Breast epithelium (tissue), 4 donors: ENCODE results near the gene AK9. TPM values are rescaled to one million over a fixed set of nuclear protein-coding genes. Genes with fewer than 3 reads are reported as not detected.

Source experiments
- DNase-seq, 2 donors: peaks; one replicate each; pipeline ENCODE4 v3.0.0-alpha.2; 2019; ENCODE audit warnings: low spot score in 2 of 2
- H3K27ac ChIP-seq, 2 donors: fragments of 200-600 bp; sonication (generic) in 1 of 2; one replicate each; pipeline ENCODE4 v1.5.1; 2016 to 2019; ENCODE audit warnings: mild to moderate bottlenecking in 1 of 2
- H3K27me3 ChIP-seq, 2 donors: fragments of 200-600 bp; sonication (generic) in 1 of 2; one replicate each; pipeline versions ENCODE4 v1.5.1 to v1.6.0; 2017 to 2019; ENCODE audit warnings: control low read depth in 1 of 2, mild to moderate bottlenecking in 1 of 2
- H3K36me3 ChIP-seq: fragments of 200-600 bp; one replicate; pipeline ENCODE4 v1.5.1; 2019
- H3K4me1 ChIP-seq, 2 donors: fragments of 200-600 bp; sonication (generic); one replicate each; pipeline ENCODE4 v1.5.1; 2016 to 2019; ENCODE audit warnings: control low read depth in 1 of 2
- H3K4me3 ChIP-seq, 3 donors: fragments of 200-600 bp; sonication (generic); 1 replicate in 2 of 3; 2 replicates in 1 of 3; pipeline ENCODE4 v1.5.1; 2016 to 2019; ENCODE audit warnings: mild to moderate bottlenecking in 3 of 3, moderate library complexity in 2 of 3
- H3K9me3 ChIP-seq, 2 donors: fragments of 200-600 bp; sonication (generic) in 1 of 2; one replicate each; pipeline ENCODE4 v1.5.1; 2016 to 2019; ENCODE audit warnings: control low read depth in 1 of 2
- POLR2A ChIP-seq: fragments of 450-650 bp; IDR thresholded peaks from one replicate; pipeline ENCODE4 v1.6.1; 2016; ENCODE audit warnings: antibody characterized with exemption, mild to moderate bottlenecking, moderate library complexity
- POLR2AphosphoS5 ChIP-seq, 3 donors: sonication (generic); formaldehyde crosslinking; IDR thresholded peaks; one replicate each; pipeline ENCODE4 v1.6.1; 2017; ENCODE audit warnings: antibody characterized with exemption in 3 of 3
- intact Hi-C: fragments of 100-400 bp; cut with DNase I; formaldehyde crosslinking; loops from one replicate; pipeline ENCODE4 v1.15.1; 2023; ENCODE audit warnings: low total_unique reads
- total RNA-seq, 3 donors: library from RNA; depleted of rRNA; stranded (reverse); fragments of >200 nt; gene quantifications; one replicate each; pipeline ENCODE4 v1.1.0, GENCODE V29; 2016
- TF ChIP-seq, protein P1 (sequence below), 3 donors: fragments of 450-650 bp; IDR thresholded peaks; one replicate each; pipeline ENCODE4 v1.5.1; 2016 to 2017; ENCODE audit warnings: antibody characterized with exemption in 3 of 3, mild to moderate bottlenecking in 3 of 3, moderate library complexity in 3 of 3

Gene AK9
- total RNA-seq, 3 donors from 2014 or later, result 8.8 to 23.9 (median 20.0) TPM

DNA sequence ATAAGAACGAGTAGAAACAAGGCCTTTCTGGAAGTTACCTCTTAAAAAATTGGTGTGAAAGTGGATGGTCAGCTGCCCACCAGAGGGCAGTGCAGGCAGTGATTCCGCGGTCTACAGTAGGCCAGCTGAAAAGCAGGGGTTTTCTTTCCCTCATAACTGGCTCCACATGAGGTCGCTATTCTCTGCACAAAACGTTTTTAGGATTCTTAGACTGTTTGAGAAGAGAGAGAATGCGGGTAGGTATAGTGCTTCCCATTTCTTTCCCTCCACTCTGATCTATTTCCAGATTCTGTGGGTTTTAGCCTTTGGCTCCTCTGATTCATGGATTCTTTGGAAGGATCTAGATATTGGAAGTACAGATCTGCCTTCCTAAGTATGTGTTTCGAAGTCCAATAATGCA lies 14.3 kb upstream of the AK9 start:
- intact Hi-C loops, result no loop called here
- H3K36me3 ChIP-seq, result no peaks in the 10 kb centered on the region
- H3K4me3 ChIP-seq, result no peak overlapping the region
- peak in 1 of 3 donors; percentile 29 for TF ChIP-seq POLR2AphosphoS5 (IDR thresholded peaks at IDR 0.05)
- no peak for TF ChIP-seq POLR2A
- TF ChIP-seq, protein P1, sequence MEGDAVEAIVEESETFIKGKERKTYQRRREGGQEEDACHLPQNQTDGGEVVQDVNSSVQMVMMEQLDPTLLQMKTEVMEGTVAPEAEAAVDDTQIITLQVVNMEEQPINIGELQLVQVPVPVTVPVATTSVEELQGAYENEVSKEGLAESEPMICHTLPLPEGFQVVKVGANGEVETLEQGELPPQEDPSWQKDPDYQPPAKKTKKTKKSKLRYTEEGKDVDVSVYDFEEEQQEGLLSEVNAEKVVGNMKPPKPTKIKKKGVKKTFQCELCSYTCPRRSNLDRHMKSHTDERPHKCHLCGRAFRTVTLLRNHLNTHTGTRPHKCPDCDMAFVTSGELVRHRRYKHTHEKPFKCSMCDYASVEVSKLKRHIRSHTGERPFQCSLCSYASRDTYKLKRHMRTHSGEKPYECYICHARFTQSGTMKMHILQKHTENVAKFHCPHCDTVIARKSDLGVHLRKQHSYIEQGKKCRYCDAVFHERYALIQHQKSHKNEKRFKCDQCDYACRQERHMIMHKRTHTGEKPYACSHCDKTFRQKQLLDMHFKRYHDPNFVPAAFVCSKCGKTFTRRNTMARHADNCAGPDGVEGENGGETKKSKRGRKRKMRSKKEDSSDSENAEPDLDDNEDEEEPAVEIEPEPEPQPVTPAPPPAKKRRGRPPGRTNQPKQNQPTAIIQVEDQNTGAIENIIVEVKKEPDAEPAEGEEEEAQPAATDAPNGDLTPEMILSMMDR (IDR thresholded peaks at IDR 0.05), result peak; percentile 73 to 99 (median 97)
- DNase-seq, result peak; percentile 63 to 75
- H3K9me3 ChIP-seq, result peaks cover 0 to 5% of the 10 kb centered on the region in 2 donors
- no peaks in the 10 kb centered on the region for H3K4me1 ChIP-seq
- H3K27me3 ChIP-seq, result no peaks in the 10 kb centered on the region
- no peak overlapping the region for H3K27ac ChIP-seq

DNA sequence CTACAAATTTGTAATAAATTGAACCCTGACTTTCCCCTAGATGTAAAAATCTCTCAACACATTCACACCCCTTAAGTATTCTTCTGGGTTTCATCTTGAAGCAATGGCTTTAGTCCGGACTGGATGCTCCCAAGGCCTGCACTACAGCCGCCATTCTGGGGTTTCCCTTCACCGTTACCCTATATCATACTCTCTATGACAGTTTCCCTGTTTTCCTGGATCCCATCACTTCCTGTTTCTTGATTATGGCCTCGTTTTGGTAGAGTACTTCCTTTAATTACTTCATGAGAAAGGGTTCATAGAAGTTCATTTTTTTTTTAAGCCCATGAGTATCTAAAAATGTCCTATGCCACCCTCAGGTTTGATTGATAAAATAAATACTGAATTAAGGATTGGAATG lies 11.8 kb upstream of the AK9 start:
- no peak overlapping the region for H3K27ac ChIP-seq
- intact Hi-C loops, result no loop called here
- TF ChIP-seq POLR2A, result no peak
- TF ChIP-seq, protein P1 (IDR thresholded peaks at IDR 0.05), result no peak
- TF ChIP-seq POLR2AphosphoS5 (IDR thresholded peaks at IDR 0.05), result no peak

DNA sequence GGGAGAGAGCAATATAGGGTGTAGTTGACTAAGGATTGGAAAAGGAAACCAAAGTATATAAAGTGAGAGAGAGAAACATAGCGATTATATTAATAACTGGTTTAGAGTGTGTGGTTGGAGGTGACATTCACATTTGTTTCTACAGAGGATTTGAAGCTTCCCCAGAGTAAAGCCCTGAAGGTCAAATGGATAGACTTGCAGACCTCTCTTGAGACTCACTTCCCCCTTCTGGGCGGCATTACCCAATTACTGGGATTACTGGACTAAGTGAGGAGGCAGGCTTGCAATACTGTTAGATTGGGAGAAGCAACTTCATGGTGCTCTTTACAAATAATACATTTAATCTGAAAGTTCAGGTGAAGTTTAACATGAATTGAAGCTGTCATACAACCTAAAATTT lies 10.8 kb upstream of the AK9 start:
- H3K27ac ChIP-seq, result no peak overlapping the region
- no peaks in the 10 kb centered on the region for H3K36me3 ChIP-seq
- H3K9me3 ChIP-seq, result no peaks in the 10 kb centered on the region
- no peaks in the 10 kb centered on the region for H3K27me3 ChIP-seq
- intact Hi-C loops, result no loop called here
- TF ChIP-seq, protein P1 (IDR thresholded peaks at IDR 0.05), result no peak
- TF ChIP-seq POLR2A (no peak), POLR2AphosphoS5 (IDR thresholded peaks at IDR 0.05) (no peak)
- no peak for DNase-seq
- no peak overlapping the region for H3K4me3 ChIP-seq
- H3K4me1 ChIP-seq, result no peaks in the 10 kb centered on the region

More for the DNA sequence above, 11.8 kb upstream of the AK9 start:
- DNase-seq, result no peak
- H3K36me3 ChIP-seq, result no peaks in the 10 kb centered on the region
- no peak overlapping the region for H3K4me3 ChIP-seq
- H3K9me3 ChIP-seq, result no peaks in the 10 kb centered on the region
- no peaks in the 10 kb centered on the region for H3K27me3 ChIP-seq
- H3K4me1 ChIP-seq, result no peaks in the 10 kb centered on the region

DNA sequence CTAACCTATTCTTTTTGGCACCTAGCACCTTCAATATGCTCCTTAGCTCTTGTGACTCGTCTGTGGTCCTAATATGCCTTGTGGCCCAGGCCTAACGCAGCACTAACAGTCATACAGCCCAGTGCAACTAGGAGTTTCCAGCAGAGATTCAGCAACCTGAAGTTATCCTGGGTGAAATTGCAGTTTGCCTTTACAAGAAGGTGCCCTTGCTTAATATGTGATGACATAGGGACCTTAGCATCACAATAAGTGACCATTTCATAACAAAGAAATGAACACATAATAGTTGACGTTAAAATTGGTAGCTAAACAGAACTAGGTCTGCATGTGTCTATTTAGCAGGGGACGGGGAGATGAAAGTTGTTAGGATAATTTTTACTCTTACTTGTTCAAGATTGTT lies 10.2 kb upstream of the AK9 start:
- Histone ChIP-seq H3K4me1 (no peaks in the 10 kb centered on the region), H3K4me3 (no peak overlapping the region), H3K36me3 (no peaks in the 10 kb centered on the region), H3K27ac (no peak overlapping the region), H3K27me3 (no peaks in the 10 kb centered on the region), H3K9me3 (no peaks in the 10 kb centered on the region)
- DNase-seq, result no peak
- intact Hi-C loops, result no loop called here
- TF ChIP-seq, protein P1 (IDR thresholded peaks at IDR 0.05), result no peak
- no peak for TF ChIP-seq POLR2AphosphoS5 (IDR thresholded peaks at IDR 0.05)
- no peak for TF ChIP-seq POLR2A

DNA sequence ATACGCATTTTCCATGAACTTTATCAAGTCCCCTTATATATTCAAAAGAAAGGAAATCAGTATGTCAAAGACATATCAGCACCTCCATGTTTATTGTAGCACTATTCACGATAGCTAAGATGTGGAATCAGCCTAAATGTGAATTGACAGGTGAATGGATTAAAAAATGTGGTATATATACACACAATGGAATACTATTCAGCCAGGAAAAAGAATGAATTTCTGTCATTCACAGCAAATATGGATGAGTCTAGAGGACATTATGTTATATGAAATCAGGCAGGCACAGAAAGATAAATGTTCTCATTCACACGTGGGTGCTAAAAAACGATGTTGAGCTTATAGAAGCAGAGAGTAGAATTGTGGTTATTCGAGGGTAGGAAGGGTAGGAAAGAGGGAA lies 5.4 kb upstream of the AK9 start:
- no peaks in the 10 kb centered on the region for H3K4me1 ChIP-seq
- H3K9me3 ChIP-seq, result no peaks in the 10 kb centered on the region
- H3K4me3 ChIP-seq, result no peak overlapping the region
- H3K36me3 ChIP-seq, result no peaks in the 10 kb centered on the region
- H3K27ac ChIP-seq, result no peak overlapping the region
- TF ChIP-seq POLR2AphosphoS5 (IDR thresholded peaks at IDR 0.05), result no peak
- TF ChIP-seq, protein P1 (IDR thresholded peaks at IDR 0.05), result no peak
- no peaks in the 10 kb centered on the region for H3K27me3 ChIP-seq
- DNase-seq, result no peak
- intact Hi-C loops, result loop anchor here (10.0 kb wide), 1 partner anchor 478 kb away; the partner anchor contains the start of gene WASF1
